ENCODE results near the gene MAP1LC3C.
"Not testable (repeated sequence)": the region's sequence is repeated elsewhere in the genome, so short reads cannot be mapped to it uniquely, and the experiment has no call there.

The MAP1LC3C gene

GRCh38 chr1:241990040-241990439 is 8.9 kb downstream of the MAP1LC3C start:
- no peak for DNase-seq

- DNase-seq, result not testable (repeated sequence)
Observed at GRCh38 chr1:241988389-241988930, 10.4 kb downstream of the MAP1LC3C start.

GRCh38 chr1:241985787-241986186 is 13.1 kb downstream of the MAP1LC3C start:
- peak; percentile 3 for DNase-seq

DNA sequence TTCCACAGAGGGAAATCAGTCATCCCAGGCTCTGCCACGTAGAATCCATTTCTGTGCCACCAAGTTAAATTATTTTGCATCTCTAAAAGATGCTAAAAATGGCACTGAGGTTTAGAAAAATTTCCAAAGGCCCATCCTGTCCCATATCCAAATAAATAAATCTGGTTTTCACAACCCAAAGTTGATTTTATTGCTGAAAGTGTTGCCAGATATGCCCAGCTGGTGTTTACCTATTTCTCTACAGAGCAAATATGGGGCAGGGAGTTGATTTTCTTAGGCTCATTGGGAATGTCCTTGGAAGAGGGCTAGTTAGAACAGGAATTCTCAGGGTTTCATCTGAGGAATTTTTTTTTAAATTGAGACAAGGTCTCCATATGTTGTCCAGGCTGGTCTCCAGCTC is 19.0 kb downstream of the MAP1LC3C start:
- no peak for DNase-seq

DNA sequence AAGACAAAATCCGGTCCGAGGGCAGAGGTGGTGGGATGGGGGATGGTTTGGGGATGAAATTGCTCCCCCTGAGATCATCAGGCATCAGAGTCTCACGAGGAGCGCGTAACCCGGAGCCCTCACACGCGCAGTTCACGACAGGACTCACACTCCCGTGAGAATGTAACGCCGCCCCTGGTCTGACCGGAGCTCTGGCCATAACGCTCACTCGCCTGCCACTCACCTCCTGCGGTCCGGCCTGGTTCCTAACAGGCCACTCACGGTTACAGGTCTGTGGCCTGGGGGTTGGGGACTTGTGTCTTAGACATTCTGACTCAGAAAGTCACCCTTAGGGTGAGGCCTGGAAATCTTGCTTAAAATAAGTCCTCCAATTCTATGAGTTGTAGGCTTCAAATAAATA is 19.8 kb downstream of the MAP1LC3C start:
- no peak for DNase-seq

DNA sequence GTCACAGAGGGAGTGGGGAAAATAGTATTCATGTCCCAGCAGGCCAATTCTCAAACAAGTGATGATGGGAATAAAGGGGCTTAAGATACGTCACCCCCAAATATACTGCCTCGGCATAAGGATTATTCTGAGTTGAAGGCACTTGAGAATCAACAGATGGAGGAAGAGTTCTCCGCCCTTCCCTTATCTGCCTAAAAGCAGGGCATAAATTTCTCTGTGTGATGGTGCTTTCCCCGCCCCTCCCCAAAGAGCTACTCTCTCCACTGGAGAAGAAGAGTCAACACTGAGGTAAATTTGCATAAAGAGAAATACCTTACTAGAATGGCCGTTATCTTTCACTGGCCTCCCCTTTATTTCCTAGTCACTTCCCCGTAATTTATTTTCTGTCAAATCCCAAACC is 22.7 kb downstream of the MAP1LC3C start:
- no peak for DNase-seq

- DNase-seq, result no peak
Observed at GRCh38 chr1:241972703-241973369, 26.1 kb downstream of the MAP1LC3C start.

DNA sequence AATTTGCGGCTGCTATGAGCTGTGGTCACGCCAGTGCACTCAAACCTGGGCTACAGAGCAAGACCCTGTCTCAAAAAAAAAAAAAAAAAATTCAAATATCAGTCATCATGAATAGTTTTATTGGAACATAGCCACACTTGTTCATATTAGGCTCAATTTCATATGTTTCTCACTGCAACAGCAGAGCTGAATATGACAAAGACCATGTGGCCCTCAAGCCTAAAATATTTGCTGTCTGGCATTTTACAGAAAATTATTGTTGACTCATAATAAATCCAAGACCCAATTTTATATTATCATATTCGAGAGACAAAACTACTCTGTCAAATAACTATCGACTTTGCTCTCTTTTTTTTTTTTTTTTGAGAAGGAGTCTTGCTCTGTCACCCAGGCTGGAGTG is 30.3 kb downstream of the MAP1LC3C start:
- DNase-seq, result no peak

- no peak for DNase-seq
Observed at GRCh38 chr1:241964550-241965282, 34.2 kb downstream of the MAP1LC3C start.

DNA sequence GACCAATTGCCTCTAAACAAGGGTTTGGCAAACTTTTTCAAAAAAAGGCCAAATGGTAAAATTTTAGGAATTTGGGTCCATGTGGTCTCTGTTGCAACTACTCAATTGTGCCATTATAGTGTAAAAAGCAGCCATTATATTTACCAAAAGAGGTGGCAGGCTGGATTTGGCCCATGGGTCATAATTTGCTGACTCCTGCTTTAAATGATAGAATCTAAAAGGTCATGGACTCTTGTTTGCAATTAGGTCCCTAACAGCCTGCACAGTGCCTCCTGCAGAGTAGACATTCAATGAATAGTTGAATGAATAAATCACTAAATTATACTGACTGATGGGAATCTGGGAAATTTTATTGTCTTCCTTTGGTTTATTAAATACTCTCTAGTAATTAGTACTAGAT is 35.2 kb downstream of the MAP1LC3C start:
- DNase-seq, result no peak

- DNase-seq, result no peak
Observed at GRCh38 chr1:241962153-241962552, 36.7 kb downstream of the MAP1LC3C start.

GRCh38 chr1:241957692-241958494 is 41.0 kb downstream of the MAP1LC3C start, which contains the start of gene BECN2:
TSS of gene BECN2 (plus strand) at chr1:241957767. CDS start at chr1:241957767, 0 bp downstream.
- DNase-seq, result no peak

GRCh38 chr1:241950390-241950789 is 48.5 kb downstream of the MAP1LC3C start:
- no peak for DNase-seq

GRCh38 chr1:241947354-241947753 is 51.5 kb downstream of the MAP1LC3C start:
- no peak for DNase-seq

Data from CD4-positive, alpha-beta T cell treated with Interleukin-10 for 1 hour (primary cell).